ENCODE measurements around the gene CYP4F2.
"Not testable (repeated sequence)": the region's sequence is repeated elsewhere in the genome, so short reads cannot be mapped to it uniquely, and the experiment has no call there.

The CYP4F2 gene

GRCh38 chr19:15843203-15843893 is 54.5 kb downstream of the CYP4F2 start:
- no peak for DNase-seq

- no peak for DNase-seq
Observed at GRCh38 chr19:15841875-15842569, 55.9 kb downstream of the CYP4F2 start.

GRCh38 chr19:15840833-15841232 is 57.0 kb downstream of the CYP4F2 start:
- DNase-seq: no peak

- DNase-seq: not testable (repeated sequence)
Observed at GRCh38 chr19:15839888-15840287, 58.0 kb downstream of the CYP4F2 start.

- DNase-seq: no peak
Observed at GRCh38 chr19:15838351-15838750, 59.5 kb downstream of the CYP4F2 start.

- peak; percentile 88 for DNase-seq
Observed at GRCh38 chr19:15837221-15837731, 60.6 kb downstream of the CYP4F2 start.

- DNase-seq: no peak
Observed at GRCh38 chr19:15836330-15837220, 61.3 kb downstream of the CYP4F2 start.

GRCh38 chr19:15835565-15836329 is 62.1 kb downstream of the CYP4F2 start:
- not testable (repeated sequence) for DNase-seq

- not testable (repeated sequence) for DNase-seq
Observed at GRCh38 chr19:15834232-15834631, 63.6 kb downstream of the CYP4F2 start.

- no peak for DNase-seq
Observed at GRCh38 chr19:15831626-15832025, 66.2 kb downstream of the CYP4F2 start.

GRCh38 chr19:15829786-15830185 is 68.1 kb downstream of the CYP4F2 start:
- DNase-seq: no peak

- no peak for DNase-seq
Observed at GRCh38 chr19:15829306-15829698, 68.6 kb downstream of the CYP4F2 start.

- DNase-seq: not testable (repeated sequence)
Observed at GRCh38 chr19:15828611-15829305, 69.1 kb downstream of the CYP4F2 start.

- no peak for DNase-seq
Observed at GRCh38 chr19:15828121-15828610, 69.7 kb downstream of the CYP4F2 start.
